NCI-H446 (cell line): ENCODE data around the gene STAB1.

Experiments
- DNase-seq, 2 experiments: peaks; one replicate each; lab custom pipeline; 2025; lab: John Stamatoyannopoulos, UW

The STAB1 gene

GRCh38 chr3:52504977-52505376 lies 9.8 kb downstream of the STAB1 start:
- DNase-seq = no peak

GRCh38 chr3:52506266-52506966 lies 11.3 kb downstream of the STAB1 start:
- no peak for DNase-seq

GRCh38 chr3:52507359-52507758 lies 12.2 kb downstream of the STAB1 start:
- no peak for DNase-seq

- DNase-seq = no peak
Measured at GRCh38 chr3:52509753-52510328, 14.7 kb downstream of the STAB1 start.

GRCh38 chr3:52511509-52511908 lies 16.4 kb downstream of the STAB1 start:
- no peak for DNase-seq

GRCh38 chr3:52512105-52512504 lies 17.0 kb downstream of the STAB1 start:
- DNase-seq = no peak

- no peak for DNase-seq
Measured at GRCh38 chr3:52512727-52513126, 17.6 kb downstream of the STAB1 start.

GRCh38 chr3:52513281-52513680 lies 18.1 kb downstream of the STAB1 start:
- DNase-seq = no peak

GRCh38 chr3:52514576-52514975 lies 19.4 kb downstream of the STAB1 start:
- DNase-seq = no peak

- DNase-seq = no peak
Measured at GRCh38 chr3:52515192-52515591, 20.1 kb downstream of the STAB1 start.

GRCh38 chr3:52516509-52517195 lies 21.5 kb downstream of the STAB1 start:
- no peak for DNase-seq

GRCh38 chr3:52517796-52518722 lies 22.9 kb downstream of the STAB1 start:
- DNase-seq = no peak

- DNase-seq = no peak
Measured at GRCh38 chr3:52518723-52519444, 23.7 kb downstream of the STAB1 start.

GRCh38 chr3:52519445-52520140 lies 24.5 kb downstream of the STAB1 start:
- no peak for DNase-seq

GRCh38 chr3:52520141-52520667 lies 25.1 kb downstream of the STAB1 start:
- no peak for DNase-seq

- DNase-seq = no peak
Measured at GRCh38 chr3:52520716-52521487, 25.8 kb downstream of the STAB1 start.

GRCh38 chr3:52521488-52521824 lies 26.3 kb downstream of the STAB1 start:
- no peak for DNase-seq

GRCh38 chr3:52521881-52522650 lies 26.9 kb downstream of the STAB1 start:
- DNase-seq = no peak

GRCh38 chr3:52522651-52523251 lies 27.6 kb downstream of the STAB1 start:
- no peak for DNase-seq
